Liver (tissue), 2 donors: Measurements from ENCODE around the gene CCDC191.

ENCODE experiments used
- TF ChIP-seq, protein P1 (sequence below): IDR thresholded peaks from 2 replicates; pipeline ENCODE4 v1.6.1; 2016; ENCODE audit warnings: antibody characterized with exemption
- TF ChIP-seq, protein P2 (sequence below): IDR thresholded peaks from 2 replicates; pipeline ENCODE4 v1.6.1; 2016; ENCODE audit warnings: antibody characterized with exemption
- TF ChIP-seq, protein P3 (sequence below): fragments of 150-350 bp; IDR thresholded peaks from 2 replicates; pipeline ENCODE4 v1.5.1; 2017; ENCODE audit warnings: improper control_type of control experiment, low read depth, low read length; ENCODE audit not compliant: missing input control
- donor health status: healthy.

DNA sequence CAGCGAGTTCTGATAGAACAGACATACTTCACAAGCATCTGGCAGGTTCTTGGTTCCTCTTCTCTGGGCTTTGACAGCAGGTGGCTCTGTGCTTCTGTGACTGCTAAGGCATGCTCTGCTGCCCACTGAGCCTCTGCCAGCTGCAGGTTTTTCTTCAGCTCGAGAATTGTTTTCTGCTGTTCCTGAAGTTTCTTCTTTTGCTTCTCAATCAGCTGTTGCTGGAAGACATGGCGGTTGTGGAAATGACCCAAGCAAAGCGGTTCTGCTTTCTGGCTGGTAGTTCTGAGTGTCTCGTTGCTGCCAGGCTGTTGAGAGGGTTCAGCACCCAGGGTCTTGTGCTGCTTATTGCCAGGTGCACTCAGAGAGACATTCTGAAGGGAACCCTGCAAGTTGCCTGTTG is 50.8 kb downstream of the CCDC191 start:
- TF ChIP-seq, protein P1, sequence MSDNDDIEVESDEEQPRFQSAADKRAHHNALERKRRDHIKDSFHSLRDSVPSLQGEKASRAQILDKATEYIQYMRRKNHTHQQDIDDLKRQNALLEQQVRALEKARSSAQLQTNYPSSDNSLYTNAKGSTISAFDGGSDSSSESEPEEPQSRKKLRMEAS = no peak
- TF ChIP-seq, protein P2, sequence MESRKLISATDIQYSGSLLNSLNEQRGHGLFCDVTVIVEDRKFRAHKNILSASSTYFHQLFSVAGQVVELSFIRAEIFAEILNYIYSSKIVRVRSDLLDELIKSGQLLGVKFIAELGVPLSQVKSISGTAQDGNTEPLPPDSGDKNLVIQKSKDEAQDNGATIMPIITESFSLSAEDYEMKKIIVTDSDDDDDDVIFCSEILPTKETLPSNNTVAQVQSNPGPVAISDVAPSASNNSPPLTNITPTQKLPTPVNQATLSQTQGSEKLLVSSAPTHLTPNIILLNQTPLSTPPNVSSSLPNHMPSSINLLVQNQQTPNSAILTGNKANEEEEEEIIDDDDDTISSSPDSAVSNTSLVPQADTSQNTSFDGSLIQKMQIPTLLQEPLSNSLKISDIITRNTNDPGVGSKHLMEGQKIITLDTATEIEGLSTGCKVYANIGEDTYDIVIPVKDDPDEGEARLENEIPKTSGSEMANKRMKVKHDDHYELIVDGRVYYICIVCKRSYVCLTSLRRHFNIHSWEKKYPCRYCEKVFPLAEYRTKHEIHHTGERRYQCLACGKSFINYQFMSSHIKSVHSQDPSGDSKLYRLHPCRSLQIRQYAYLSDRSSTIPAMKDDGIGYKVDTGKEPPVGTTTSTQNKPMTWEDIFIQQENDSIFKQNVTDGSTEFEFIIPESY = no peak
- TF ChIP-seq, protein P3, sequence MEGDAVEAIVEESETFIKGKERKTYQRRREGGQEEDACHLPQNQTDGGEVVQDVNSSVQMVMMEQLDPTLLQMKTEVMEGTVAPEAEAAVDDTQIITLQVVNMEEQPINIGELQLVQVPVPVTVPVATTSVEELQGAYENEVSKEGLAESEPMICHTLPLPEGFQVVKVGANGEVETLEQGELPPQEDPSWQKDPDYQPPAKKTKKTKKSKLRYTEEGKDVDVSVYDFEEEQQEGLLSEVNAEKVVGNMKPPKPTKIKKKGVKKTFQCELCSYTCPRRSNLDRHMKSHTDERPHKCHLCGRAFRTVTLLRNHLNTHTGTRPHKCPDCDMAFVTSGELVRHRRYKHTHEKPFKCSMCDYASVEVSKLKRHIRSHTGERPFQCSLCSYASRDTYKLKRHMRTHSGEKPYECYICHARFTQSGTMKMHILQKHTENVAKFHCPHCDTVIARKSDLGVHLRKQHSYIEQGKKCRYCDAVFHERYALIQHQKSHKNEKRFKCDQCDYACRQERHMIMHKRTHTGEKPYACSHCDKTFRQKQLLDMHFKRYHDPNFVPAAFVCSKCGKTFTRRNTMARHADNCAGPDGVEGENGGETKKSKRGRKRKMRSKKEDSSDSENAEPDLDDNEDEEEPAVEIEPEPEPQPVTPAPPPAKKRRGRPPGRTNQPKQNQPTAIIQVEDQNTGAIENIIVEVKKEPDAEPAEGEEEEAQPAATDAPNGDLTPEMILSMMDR = no peak
